Measurements from ENCODE around the gene ALDH3B1. TPM values are rescaled to one million over a fixed set of nuclear protein-coding genes. Genes with fewer than 3 reads are reported as not detected.

The ALDH3B1 gene
- total and polyA plus RNA-seq, 10 of the 15 experiments (the other 5 are each of a cell fraction or from before 2014, with no cell fraction given), result 0.03 to 0.37 (median 0.17) TPM; not detected in 3

DNA sequence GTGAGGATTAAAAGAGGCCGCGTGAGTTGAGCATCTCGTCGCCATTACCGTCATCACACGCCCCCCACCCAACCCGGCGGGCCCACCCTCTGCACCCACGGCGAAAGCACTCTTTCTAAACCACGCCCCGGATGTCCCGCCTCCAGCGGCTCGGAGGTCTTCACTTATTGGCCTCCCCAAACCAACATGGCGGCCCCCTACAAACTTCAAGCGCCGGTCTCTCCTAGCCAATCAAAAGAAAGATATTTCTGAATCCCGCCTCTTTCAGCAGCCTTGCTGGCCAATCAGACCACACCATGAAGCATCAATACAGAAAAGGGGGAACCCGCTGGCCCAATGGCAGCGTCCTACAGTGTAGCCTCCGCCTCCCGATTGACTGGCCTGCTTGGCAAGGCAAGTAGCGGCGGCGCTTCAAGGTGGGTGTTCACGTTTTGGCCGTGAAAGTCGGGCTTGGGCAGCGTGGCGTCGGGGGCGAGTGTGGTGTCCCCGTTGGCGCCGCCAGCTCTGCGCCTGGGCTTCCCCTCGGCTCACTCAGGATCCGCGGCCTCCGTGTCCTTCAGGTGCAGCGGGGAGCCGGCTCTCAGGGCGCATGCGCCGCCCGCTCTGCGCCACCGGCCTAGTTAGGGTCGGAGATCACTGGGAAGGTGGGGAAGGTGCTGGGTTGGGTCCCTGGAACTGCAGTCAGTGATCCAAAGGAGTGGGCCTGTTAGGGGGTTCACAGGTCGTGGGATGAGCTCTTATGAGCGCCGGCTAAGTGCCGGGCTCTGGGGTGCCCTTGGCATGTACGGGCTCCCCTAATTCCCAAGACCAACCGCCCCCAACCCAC, 20.4 kb downstream of the ALDH3B1 start, which contains the start of gene NDUFS8:
Gene NDUFS8, plus strand, starts transcription at position 364 of the 826 bp plus-strand sequence. CDS start 1,471 bp downstream, outside the sequence.
- DNase-seq (ENCODE audit: low read depth, low spot score) (peak; percentile 97), ATAC-seq (peak; percentile 98), FAIRE-seq (peak; percentile 100)
- ChIA-PET CTCF (interaction anchor here (0.6 to 1.8 kb wide), 4 partner anchors 11 to 181 kb away, joined by 3 to 4 read pairs (median 4); partner anchors contain the start of gene ALDH3B1), POLR2A (interaction anchor here (0.6 to 1.7 kb wide), 4 partner anchors 9 to 173 kb away, joined by 3 to 9 read pairs (median 5); partner anchors contain the start of gene TCIRG1), RAD21 (ENCODE audit: unreplicated experiment) (interaction anchor here (2.3 kb wide), 1 partner anchor 89 kb away, joined by 6 read pairs; no protein-coding TSS in a partner anchor), SMC1A (ENCODE audit: uncharacterized antibody, unreplicated experiment) (interaction anchor here (0.6 to 1.5 kb wide), 3 partner anchors 9 to 25 kb away, joined by 3 to 4 read pairs (median 4); partner anchors contain the start of gene TCIRG1)
- no peaks in the 10 kb centered on the region for H3K9me3 ChIP-seq (replicated peaks; ENCODE audit: control insufficient read depth, insufficient read depth, low read length)
- intact Hi-C loops (cut with micrococcal nuclease; ENCODE audit: unreplicated experiment), result loop anchor here (5.0 kb wide), 1 partner anchor 87 kb away; no protein-coding TSS in a partner anchor
- H3K4me3 ChIP-seq, result peak within 1 kb of the TSS; percentile 89
- BruUV-seq (replicated peaks), result no TSS peak
- peak within 1 kb of the TSS; percentile 95 for H2AFZ ChIP-seq (ENCODE audit: control insufficient read depth, low read depth, low read length)
- no peaks in the 10 kb centered on the region for H4K20me1 ChIP-seq (ENCODE audit: control insufficient read depth, insufficient read depth)
- 1% methylated on average over 51 of the region's 56 CpGs for WGBS (ENCODE audit: insufficient coverage, insufficient replicate concordance, low lambda C conversion rate, missing lambda C conversion rate)
- in situ Hi-C loops (cut with MboI), result no loop called here
- H3K27me3 ChIP-seq (replicated peaks in 1 of 2; ENCODE audit: control insufficient read depth in 2 of 2, insufficient read depth in 2 of 2, low read length in 1 of 2), result no peaks in the 10 kb centered on the region
- H3K4me1 ChIP-seq (ENCODE audit: control insufficient read depth, insufficient read depth, low read length), result peaks cover 17% of the 10 kb centered on the region
- peaks cover 18% of the 10 kb centered on the region for H3K79me2 ChIP-seq (ENCODE audit: control insufficient read depth, insufficient read depth, low read length)
- peak within 1 kb of the TSS; percentile 99 for H3K9ac ChIP-seq (ENCODE audit: control insufficient read depth, insufficient read depth, low read length)
- peak within 1 kb of the TSS; percentile 95 for H3K4me2 ChIP-seq (ENCODE audit: control insufficient read depth, insufficient read depth)
- H3K27ac ChIP-seq (ENCODE audit: control insufficient read depth, insufficient read depth), result peak within 1 kb of the TSS; percentile 81
- H3K36me3 ChIP-seq (ENCODE audit: control insufficient read depth in 2 of 2, insufficient read depth in 2 of 2, low read length in 1 of 2), result peaks cover 3 to 12% of the 10 kb centered on the region in 2 experiments; a peak in 3 of 4 replicates
- TF ChIP-seq, protein P1, sequence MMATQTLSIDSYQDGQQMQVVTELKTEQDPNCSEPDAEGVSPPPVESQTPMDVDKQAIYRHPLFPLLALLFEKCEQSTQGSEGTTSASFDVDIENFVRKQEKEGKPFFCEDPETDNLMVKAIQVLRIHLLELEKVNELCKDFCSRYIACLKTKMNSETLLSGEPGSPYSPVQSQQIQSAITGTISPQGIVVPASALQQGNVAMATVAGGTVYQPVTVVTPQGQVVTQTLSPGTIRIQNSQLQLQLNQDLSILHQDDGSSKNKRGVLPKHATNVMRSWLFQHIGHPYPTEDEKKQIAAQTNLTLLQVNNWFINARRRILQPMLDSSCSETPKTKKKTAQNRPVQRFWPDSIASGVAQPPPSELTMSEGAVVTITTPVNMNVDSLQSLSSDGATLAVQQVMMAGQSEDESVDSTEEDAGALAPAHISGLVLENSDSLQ (IDR thresholded peaks at IDR 0.05), result peak; percentile 95
- no peak for TF ChIP-seq BCL11A (IDR thresholded peaks at IDR 0.05; ENCODE audit: low read depth, low read length)
- TF ChIP-seq NFYA (IDR thresholded peaks at IDR 0.05; ENCODE audit: borderline replicate concordance, low read depth, low read length), result no peak; the same call in 1 of the 2 replicates
- TF ChIP-seq ZNF274 (IDR thresholded peaks at IDR 0.05; ENCODE audit: insufficient read depth, insufficient read length), result no peak
- no peak for TF ChIP-seq SUPT20H (IDR thresholded peaks at IDR 0.05; ENCODE audit: borderline replicate concordance, control insufficient read depth, low read depth, low read length)
- peak; percentile 41; the same call in 1 of the 2 replicates for TF ChIP-seq DPF2 (IDR thresholded peaks at IDR 0.05)
- TF ChIP-seq ATF7 (IDR thresholded peaks at IDR 0.05; ENCODE audit: low read depth), result 0 out of 2 replicates have a peak, but pooled peaks have one; percentile 32
- no peak for TF ChIP-seq SMAD5 (IDR thresholded peaks at IDR 0.05; ENCODE audit: low read depth)
- TF ChIP-seq RAD51 (IDR thresholded peaks at IDR 0.05), result no peak
- TF ChIP-seq SUZ12 (IDR thresholded peaks at IDR 0.05; ENCODE audit: unreplicated experiment), result no peak
- peak; percentile 92 for TF ChIP-seq CHD2 (IDR thresholded peaks at IDR 0.05; ENCODE audit: borderline replicate concordance, low read depth, low read length)
- peak; percentile 81; the same call in 1 of the 2 replicates for TF ChIP-seq ZNF207 (IDR thresholded peaks at IDR 0.05; ENCODE audit: borderline replicate concordance)
- peak; percentile 66 for TF ChIP-seq SIN3A (IDR thresholded peaks at IDR 0.05; ENCODE audit: low read depth, low read length)
- TF ChIP-seq, protein P2, sequence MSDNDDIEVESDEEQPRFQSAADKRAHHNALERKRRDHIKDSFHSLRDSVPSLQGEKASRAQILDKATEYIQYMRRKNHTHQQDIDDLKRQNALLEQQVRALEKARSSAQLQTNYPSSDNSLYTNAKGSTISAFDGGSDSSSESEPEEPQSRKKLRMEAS (IDR thresholded peaks at IDR 0.05; ENCODE audit: low read depth, low read length), result 0 out of 2 replicates have a peak, but pooled peaks have one; percentile 11
- TF ChIP-seq MEF2B (IDR thresholded peaks at IDR 0.05; ENCODE audit: partially characterized antibody, poor library complexity, severe bottlenecking), result no peak
- 0 out of 2 replicates have a peak, but pooled peaks have one; percentile 20 for TF ChIP-seq HDGF (IDR thresholded peaks at IDR 0.05)
- no peak for TF ChIP-seq RCOR1 (conservative IDR thresholded peaks at IDR 0.05; ENCODE audit: low read depth, low read length)
- TF ChIP-seq FOS (IDR thresholded peaks at IDR 0.05; ENCODE audit: borderline replicate concordance, extremely low read depth, insufficient read length), result peak; percentile 67
- TF ChIP-seq SIX5 (IDR thresholded peaks at IDR 0.05; ENCODE audit: low read depth, low read length, severe bottlenecking), result peak; percentile 28
- TF ChIP-seq ZZZ3 (IDR thresholded peaks at IDR 0.05; ENCODE audit: control insufficient read depth, insufficient read length, low read depth), result no peak
- TF ChIP-seq, protein P3, sequence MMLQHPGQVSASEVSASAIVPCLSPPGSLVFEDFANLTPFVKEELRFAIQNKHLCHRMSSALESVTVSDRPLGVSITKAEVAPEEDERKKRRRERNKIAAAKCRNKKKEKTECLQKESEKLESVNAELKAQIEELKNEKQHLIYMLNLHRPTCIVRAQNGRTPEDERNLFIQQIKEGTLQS (IDR thresholded peaks at IDR 0.05; ENCODE audit: borderline replicate concordance, extremely low read depth, low read depth, low read length), result no peak
- TF ChIP-seq BACH1 (IDR thresholded peaks at IDR 0.05; ENCODE audit: borderline replicate concordance), result 0 out of 2 replicates have a peak, but pooled peaks have one; percentile 23
- TF ChIP-seq ZNF217 (IDR thresholded peaks at IDR 0.05), result no peak
